ENCODE results near the gene SLC25A38. TPM values are rescaled to one million over a fixed set of nuclear protein-coding genes. Genes with fewer than 3 reads are reported as not detected.
A peak's percentile ranks its signal among the peaks of the same experiment; 100 is the strongest.
"Not testable (repeated sequence)": the region's sequence is repeated elsewhere in the genome, so short reads cannot be mapped to it uniquely, and the experiment has no call there.

Gene SLC25A38, protein sequence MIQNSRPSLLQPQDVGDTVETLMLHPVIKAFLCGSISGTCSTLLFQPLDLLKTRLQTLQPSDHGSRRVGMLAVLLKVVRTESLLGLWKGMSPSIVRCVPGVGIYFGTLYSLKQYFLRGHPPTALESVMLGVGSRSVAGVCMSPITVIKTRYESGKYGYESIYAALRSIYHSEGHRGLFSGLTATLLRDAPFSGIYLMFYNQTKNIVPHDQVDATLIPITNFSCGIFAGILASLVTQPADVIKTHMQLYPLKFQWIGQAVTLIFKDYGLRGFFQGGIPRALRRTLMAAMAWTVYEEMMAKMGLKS
- total RNA-seq, result 14.7 TPM
- long read RNA-seq, transcript SLC25A38-201 (7 exons, 2,147 nt), result major isoform, 12 of 12 reads
- long read RNA-seq, partial matches to known transcripts, result 0 of 12 reads
- long read RNA-seq, other reads (novel, unspliced or antisense), result 0 of 12 reads

DNA sequence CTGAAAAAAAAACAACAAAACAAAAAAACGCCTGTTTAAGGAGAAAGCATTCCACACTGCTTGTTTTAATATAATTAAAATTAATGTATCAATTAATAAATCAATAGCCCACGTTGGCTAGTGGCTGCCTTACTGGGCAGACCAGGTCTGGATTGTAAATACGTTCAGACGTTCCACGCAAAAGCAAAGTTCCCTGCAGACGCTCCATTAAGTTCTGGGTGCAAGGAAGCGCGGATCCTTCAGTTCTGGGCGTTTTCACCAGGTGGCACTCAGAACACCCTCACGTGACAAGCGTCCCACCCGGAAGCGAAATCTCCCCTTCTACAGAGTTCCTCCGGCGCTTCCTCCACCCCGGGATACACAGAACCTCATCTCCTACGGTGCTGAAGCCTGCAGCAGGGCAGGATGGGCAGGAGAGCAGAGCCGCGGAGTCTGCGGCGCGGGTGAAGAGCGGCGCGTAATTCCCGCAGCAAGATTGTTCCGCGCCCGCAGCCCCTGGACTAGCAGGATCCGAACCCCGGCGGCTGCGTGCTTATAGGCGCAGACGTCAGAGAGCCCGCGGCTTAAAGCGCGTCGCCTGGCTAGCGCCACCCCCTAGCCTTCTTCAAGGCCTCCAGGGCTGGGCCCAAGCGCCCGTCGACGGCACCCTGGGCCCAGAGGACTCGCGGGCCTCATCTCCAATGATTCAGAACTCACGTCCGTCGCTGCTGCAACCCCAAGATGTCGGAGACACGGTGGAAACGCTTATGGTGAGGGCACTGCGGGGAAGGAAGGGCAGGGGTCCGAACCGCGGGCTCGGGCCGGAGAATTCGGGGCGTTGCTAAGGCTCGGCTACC lies at the start of gene SLC25A38:
SLC25A38 (plus strand) TSS at position 326 of the 836 bp plus-strand sequence; CDS start at position 681, 355 bp downstream.
- intact Hi-C loops (cut with DNase I), result loop anchor here (5.0 kb wide), 1 partner anchor 191 kb away; the partner anchor contains the start of gene XIRP1
- ATAC-seq (peak; percentile 80), DNase-seq (ENCODE audit: missing footprints) (peak; percentile 92)

GRCh38 chr3:39333607-39334006 lies 49.6 kb upstream of the SLC25A38 start:
- ATAC-seq (no peak), DNase-seq (ENCODE audit: missing footprints) (no peak)
- intact Hi-C loops (cut with DNase I), result no loop called here

GRCh38 chr3:39334205-39334604 lies 49.0 kb upstream of the SLC25A38 start:
- ATAC-seq (no peak), DNase-seq (ENCODE audit: missing footprints) (no peak)
- intact Hi-C loops (cut with DNase I), result no loop called here

DNA sequence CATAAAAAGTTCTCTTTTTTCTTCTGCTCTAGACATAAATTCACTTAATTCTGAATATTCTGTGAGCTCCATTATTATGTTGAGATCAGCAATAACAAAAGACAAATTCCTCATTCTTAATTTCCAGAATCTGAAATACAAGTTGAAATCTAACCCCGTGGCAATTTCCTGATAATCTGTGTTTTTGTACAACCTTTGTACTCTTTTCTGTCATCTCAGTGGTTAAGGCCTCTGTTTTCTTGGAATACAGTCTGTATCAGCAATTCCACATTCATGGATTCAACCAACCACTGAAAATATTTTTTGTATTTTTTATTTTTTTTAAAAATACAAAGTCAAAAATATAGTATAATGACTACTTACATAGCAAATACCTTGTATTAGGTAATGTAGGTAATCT lies 45.0 kb upstream of the SLC25A38 start:
- no peak for DNase-seq (ENCODE audit: missing footprints)
- ATAC-seq, result no peak
- intact Hi-C loops (cut with DNase I), result no loop called here

- ATAC-seq, result no peak
- intact Hi-C loops (cut with DNase I), result no loop called here
- no peak for DNase-seq (ENCODE audit: missing footprints)
These were observed 44.1 kb upstream of the SLC25A38 start for GRCh38 chr3:39339086-39339485.

DNA sequence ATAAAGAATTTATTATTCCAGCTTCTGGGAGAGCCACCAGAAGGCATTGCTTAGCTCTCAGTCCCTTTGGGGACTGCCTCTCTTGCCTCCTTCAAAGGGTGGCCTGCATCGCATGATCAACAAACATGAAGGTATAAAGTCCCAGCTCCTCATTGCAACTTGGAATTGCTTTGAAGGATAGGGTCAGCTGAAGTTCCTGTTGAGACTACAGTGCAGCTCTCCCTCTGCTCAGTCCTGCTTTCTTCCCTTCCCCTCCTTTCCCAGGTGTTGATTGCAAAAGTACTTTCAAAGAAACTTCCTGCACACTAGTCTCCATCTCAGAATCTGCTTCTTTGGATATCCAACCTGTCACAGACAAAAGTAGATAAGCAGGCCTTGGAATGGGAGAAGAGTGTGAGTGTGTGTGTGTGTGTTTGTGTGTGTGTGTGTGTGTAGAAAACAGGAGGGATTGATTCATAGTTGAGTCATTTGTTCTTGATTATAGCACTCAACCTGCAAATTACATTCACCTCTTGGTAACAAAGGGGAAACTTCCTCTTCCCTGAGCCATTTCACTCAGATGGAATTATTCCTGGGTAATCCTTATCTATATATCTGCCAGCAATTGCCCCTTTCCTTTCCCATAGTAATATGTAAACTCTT lies 40.0 kb upstream of the SLC25A38 start:
- ATAC-seq, result no peak
- intact Hi-C loops (cut with DNase I), result no loop called here
- no peak for DNase-seq (ENCODE audit: missing footprints)

DNA sequence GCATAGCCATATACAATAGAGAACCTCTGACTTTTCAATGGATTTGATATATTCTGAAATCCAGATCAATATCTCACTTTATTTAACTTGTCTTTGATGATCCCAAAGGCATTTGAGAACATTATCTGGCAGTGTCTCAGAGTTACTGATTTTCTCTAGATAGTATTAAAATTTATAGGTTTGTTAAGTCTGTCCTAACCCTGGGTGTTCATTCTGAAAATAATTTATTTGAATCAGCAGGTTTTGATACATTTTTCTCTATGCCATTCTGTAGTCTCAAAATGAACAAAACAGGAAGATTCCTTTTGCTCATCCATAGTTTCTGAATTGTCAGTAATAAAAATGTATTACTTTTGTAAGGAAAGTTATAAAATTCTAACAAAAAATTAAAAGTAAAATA lies 39.4 kb upstream of the SLC25A38 start:
- no peak for DNase-seq (ENCODE audit: missing footprints)
- no peak for ATAC-seq
- intact Hi-C loops (cut with DNase I), result no loop called here

GRCh38 chr3:39344746-39345344 lies 38.3 kb upstream of the SLC25A38 start:
- no peak for ATAC-seq
- intact Hi-C loops (cut with DNase I), result no loop called here
- DNase-seq (ENCODE audit: missing footprints), result no peak

- no peak for DNase-seq (ENCODE audit: missing footprints)
- intact Hi-C loops (cut with DNase I), result no loop called here
These were observed 36.2 kb upstream of the SLC25A38 start for GRCh38 chr3:39346785-39347585.

DNA sequence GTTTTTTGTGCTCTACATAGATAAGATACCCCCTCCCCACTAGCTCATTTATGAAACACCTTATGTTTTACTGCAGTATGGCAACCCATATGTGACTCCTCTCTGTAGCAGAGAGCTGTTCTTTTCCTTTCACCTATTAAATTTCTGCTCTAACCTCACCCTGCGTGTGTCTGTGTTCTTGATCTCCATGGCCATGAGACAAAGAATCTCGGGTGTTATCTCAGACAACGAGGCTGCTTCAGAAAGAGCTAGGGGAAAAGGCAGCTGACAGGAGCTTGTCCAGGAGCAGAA lies 35.6 kb upstream of the SLC25A38 start:
- intact Hi-C loops (cut with DNase I), result no loop called here
- ATAC-seq (no peak), DNase-seq (ENCODE audit: missing footprints) (no peak)

More at GRCh38 chr3:39346785-39347585, 36.2 kb upstream of the SLC25A38 start:
- no peak for ATAC-seq

DNA sequence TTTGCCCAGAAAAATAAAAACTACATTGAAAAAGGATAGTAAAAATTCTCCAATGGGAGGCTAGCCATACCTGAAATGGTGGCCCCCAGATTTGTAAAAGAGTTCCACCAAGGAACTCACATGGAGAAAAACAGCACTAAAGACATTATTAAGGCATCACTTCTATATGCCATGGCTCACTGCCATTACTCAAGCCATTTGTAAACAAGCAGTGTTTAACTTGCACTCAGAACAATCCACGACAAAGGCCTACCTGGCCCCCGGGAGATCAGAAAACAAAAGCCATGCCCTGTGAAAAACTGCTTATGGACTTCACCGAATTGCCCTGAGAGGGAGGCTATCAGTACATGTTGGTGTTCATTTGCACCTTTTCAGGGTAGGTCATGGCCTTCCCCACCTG lies 34.1 kb upstream of the SLC25A38 start:
- no peak for DNase-seq (ENCODE audit: missing footprints)
- intact Hi-C loops (cut with DNase I), result no loop called here
- no peak for ATAC-seq

DNA sequence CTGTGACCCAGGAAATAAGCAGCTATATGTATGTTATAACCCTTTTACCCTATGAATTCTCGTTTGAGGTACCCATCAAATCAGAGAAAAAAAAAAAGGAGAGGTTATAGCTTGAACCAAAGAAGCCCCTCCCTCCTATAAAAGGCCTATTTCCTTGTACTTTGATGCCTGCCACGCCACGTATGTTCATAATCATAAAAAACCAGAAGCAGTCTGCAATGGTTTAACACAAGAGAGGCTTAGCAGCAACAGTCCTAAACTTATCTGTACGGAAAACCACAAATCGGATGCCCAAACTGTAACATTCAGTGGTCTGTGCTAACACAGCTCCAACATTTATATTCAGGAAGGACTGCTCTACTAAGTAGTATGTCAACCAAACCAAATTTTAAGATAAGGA lies 32.5 kb upstream of the SLC25A38 start:
- no peak for DNase-seq (ENCODE audit: missing footprints)
- intact Hi-C loops (cut with DNase I), result no loop called here
- no peak for ATAC-seq

DNA sequence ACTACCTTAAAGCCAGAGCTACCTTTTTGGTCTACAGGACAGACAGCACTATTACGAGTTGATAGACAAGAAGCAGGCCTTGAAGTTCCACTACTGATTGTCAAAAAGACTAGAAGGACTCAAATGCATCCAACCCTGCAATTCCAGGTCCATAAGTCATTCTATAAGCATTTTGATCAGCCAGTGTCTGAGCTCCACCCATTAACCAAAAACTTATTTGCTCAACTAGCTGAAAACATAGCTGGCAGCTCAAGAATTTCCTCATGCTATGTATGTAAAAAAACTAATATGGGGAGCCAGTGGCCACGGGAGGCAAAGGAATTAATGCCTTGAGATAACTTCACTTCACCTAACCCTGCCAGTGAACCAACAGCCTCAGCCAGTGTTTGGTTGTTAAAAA lies 32.0 kb upstream of the SLC25A38 start:
- ATAC-seq; DNase-seq (ENCODE audit: missing footprints); intact Hi-C loops (cut with DNase I): not testable (repeated sequence)

DNA sequence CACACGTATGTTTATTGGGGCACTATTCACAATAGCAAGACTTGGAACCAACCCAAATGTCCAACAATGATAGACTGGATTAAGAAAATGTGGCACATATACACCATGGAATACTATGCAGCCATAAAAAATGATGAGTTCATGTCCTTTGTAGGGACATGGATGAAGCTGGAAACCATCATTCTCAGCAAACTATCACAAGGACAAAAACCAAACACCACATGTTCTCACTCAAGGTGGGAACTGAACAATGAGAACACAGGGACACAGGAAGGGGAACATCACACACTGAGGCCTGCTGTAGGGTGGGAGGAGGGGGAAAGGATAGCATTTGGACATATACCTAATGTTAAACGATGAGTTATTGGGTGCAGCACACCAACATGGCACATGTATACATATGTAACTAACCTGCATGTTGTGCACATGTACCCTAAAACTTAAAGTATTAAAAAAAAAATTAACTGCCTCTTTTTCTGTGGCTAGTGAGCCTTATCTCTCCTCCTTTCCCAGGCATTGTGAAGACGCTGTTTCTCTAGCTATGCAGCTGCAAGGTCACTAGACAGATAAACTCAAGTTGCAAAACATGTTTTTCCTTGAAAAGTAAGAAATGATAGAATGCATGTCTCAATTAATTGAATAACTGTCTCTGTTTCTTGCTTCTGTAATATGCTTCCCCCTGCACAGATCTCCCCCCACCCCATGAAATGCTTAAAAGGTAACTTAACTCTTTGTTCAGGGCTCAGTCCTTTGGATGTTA lies 29.8 kb upstream of the SLC25A38 start:
- DNase-seq (ENCODE audit: missing footprints); ATAC-seq; intact Hi-C loops (cut with DNase I): not testable (repeated sequence)

- ATAC-seq (no peak), DNase-seq (ENCODE audit: missing footprints) (no peak)
- intact Hi-C loops (cut with DNase I), result no loop called here
These were observed 24.8 kb upstream of the SLC25A38 start for GRCh38 chr3:39358333-39358732.

DNA sequence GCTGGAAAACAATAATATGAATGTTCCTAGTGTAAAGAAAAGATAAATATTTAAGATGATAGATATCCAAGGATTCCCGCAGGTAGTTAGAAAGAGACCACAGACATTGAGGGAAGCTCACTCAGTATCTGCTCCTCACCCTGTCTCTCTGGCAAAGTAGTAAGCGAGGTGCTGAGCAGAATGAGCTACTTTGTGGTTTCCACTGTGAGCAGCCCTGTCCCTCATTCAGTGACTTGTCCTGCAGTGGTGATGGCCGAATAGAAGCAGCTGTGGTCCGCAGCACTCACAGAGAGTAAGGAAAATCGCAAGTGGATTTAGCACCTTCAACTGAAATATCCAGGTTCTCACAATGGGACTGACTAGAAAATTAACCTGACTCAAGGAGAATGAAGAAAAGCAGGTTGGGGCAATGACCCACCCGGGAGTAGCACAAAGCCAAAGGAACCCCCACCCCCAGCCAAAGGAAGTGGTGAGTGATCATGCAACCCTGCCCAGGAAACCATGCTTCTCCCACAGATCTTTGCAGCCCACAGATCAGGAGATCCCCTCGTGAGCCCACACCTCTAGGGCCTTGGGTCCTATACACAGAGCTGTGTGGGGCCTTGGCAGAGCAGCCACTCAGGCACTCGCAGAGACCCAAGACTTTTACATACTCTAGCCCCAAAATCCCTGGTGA lies 21.8 kb upstream of the SLC25A38 start:
- intact Hi-C loops (cut with DNase I), result no loop called here
- no peak for DNase-seq (ENCODE audit: missing footprints)
- ATAC-seq, result peak; percentile 44

DNA sequence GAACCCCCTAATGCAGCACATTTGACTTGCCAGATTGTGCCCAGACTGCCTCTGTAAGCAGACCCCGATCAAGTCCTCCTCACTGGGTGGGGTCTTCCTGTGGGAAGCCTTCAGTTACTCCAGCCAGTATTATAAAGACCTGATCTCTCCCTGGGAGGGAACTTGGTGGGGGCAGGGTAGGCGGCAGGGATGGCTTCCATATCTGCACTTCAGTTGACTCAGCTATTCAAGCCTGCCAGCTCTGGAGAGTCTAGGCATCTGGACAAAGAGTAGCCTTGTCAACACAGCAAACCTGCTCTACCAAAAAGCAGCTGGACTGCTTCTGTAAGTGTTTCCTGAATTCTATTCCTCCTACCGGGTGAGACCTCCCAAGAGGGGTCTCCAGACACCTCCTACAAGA lies 21.0 kb upstream of the SLC25A38 start:
- intact Hi-C loops (cut with DNase I), result no loop called here
- peak; percentile 93 for ATAC-seq
- no peak for DNase-seq (ENCODE audit: missing footprints)
